ENCODE results near the gene FHIT.

The FHIT gene

DNA sequence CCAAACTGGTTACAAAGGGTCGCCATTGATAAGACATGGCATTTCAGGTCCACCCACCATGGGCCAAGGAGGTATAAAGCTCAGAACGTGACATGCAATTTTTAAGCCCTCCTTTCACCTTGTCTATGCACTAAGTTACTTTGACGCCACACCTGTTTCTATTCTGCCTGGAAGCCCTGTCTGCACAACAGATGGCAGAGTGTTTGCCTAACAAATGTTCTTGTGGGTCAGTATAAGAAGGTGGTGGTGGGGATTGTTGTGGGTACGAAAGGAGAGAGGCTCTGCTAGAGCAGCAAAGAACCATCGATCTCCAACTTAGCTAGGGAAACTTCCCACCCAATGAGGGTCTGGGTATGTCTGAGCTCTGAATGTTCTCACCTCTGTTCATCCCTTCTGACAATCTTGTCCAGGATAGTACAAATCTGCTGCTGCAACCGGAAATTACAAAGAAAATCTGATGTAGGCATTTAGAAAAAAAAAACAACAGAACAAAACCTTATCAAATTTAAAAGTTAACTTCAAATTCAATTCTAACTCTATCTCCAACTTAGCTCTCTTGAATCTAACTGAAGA is 1256.4 kb downstream of the FHIT start:
- Histone ChIP-seq H3K36me3 (replicated peaks; ENCODE audit: low read depth, low read length) (no peaks in the 10 kb centered on the region), H3K9ac (ENCODE audit: low read length) (no peak overlapping the region), H3K9me3 (ENCODE audit: insufficient read depth, low read length) (no peaks in the 10 kb centered on the region), H3K27ac (ENCODE audit: low read length) (no peak overlapping the region), H4K20me1 (ENCODE audit: insufficient read depth, low read length) (no peaks in the 10 kb centered on the region), H3K79me2 (ENCODE audit: low read length) (no peaks in the 10 kb centered on the region), H3K4me3 (ENCODE audit: low read length) (no peak overlapping the region), H3K27me3 (ENCODE audit: low read depth, low read length) (peaks cover 11% of the 10 kb centered on the region; the same call in 1 of the 2 replicates), H2AFZ (ENCODE audit: low read depth, low read length) (no peak overlapping the region), H3K4me2 (ENCODE audit: low read length) (no peak overlapping the region), H3K4me1 (ENCODE audit: low read length) (peaks cover 5% of the 10 kb centered on the region; the same call in 1 of the 2 replicates)
- TF ChIP-seq, protein P1, sequence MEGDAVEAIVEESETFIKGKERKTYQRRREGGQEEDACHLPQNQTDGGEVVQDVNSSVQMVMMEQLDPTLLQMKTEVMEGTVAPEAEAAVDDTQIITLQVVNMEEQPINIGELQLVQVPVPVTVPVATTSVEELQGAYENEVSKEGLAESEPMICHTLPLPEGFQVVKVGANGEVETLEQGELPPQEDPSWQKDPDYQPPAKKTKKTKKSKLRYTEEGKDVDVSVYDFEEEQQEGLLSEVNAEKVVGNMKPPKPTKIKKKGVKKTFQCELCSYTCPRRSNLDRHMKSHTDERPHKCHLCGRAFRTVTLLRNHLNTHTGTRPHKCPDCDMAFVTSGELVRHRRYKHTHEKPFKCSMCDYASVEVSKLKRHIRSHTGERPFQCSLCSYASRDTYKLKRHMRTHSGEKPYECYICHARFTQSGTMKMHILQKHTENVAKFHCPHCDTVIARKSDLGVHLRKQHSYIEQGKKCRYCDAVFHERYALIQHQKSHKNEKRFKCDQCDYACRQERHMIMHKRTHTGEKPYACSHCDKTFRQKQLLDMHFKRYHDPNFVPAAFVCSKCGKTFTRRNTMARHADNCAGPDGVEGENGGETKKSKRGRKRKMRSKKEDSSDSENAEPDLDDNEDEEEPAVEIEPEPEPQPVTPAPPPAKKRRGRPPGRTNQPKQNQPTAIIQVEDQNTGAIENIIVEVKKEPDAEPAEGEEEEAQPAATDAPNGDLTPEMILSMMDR (IDR thresholded peaks at IDR 0.05; ENCODE audit: low read depth, low read length): no peak
- TF ChIP-seq EZH2phosphoT487 (IDR thresholded peaks at IDR 0.05; ENCODE audit: low read depth): no peak

DNA sequence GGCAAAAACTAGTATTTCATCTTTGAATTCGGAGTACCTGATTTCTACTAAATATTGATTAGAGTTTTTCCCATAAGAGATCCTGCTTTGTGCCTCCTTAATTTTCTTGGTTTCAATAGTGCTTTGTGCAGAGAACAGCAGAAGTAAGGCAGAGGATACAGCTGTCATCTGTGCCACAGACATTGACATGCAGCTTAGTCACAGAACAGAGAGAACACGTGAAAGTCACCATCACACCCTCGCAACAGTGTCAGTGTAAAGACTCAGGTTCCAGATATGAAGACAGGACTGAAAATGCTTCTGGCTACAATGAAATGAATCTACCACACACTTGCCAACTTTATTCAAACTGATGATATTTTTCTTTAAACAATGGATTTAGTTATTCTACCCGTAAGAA is 1258.7 kb downstream of the FHIT start:
- TF ChIP-seq, protein P1 (IDR thresholded peaks at IDR 0.05; ENCODE audit: low read depth, low read length): no peak
- no peak for TF ChIP-seq EZH2phosphoT487 (IDR thresholded peaks at IDR 0.05; ENCODE audit: low read depth)
- H3K9ac ChIP-seq (ENCODE audit: low read length): no peak overlapping the region
- no peak overlapping the region for H3K4me2 ChIP-seq (ENCODE audit: low read length)
- no peaks in the 10 kb centered on the region for H3K36me3 ChIP-seq (replicated peaks; ENCODE audit: low read depth, low read length)
- peaks cover 5% of the 10 kb centered on the region; the same call in 1 of the 2 replicates for H3K4me1 ChIP-seq (ENCODE audit: low read length)
- H3K4me3 ChIP-seq (ENCODE audit: low read length): no peak overlapping the region
- H2AFZ ChIP-seq (ENCODE audit: low read depth, low read length): no peak overlapping the region
- H3K27ac ChIP-seq (ENCODE audit: low read length): no peak overlapping the region
- no peaks in the 10 kb centered on the region for H3K79me2 ChIP-seq (ENCODE audit: low read length)
- H4K20me1 ChIP-seq (ENCODE audit: insufficient read depth, low read length): no peaks in the 10 kb centered on the region
- no peaks in the 10 kb centered on the region for H3K9me3 ChIP-seq (ENCODE audit: insufficient read depth, low read length)
- peaks cover 11% of the 10 kb centered on the region; the same call in 1 of the 2 replicates for H3K27me3 ChIP-seq (ENCODE audit: low read depth, low read length)

DNA sequence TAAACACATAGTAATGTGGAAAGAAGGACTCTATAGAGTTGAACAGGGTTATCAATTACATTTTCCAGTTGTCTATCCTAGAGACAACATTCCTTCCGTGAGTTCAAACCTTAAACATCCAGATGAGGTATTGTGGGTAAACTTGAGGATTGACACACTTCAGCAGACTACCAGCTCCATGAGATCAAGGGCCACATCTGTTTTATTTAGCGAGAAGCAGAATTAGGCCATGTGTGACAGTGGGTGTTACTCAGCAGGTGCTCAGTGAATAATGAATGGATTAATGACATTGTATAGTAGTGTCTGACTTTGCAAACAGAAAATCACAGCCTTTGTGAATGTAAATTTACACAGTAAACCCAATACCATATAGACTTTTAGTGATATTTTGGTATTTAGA is 1260.3 kb downstream of the FHIT start:
- Histone ChIP-seq H3K27me3 (ENCODE audit: low read depth, low read length) (peaks cover 9% of the 10 kb centered on the region; the same call in 1 of the 2 replicates), H3K9ac (ENCODE audit: low read length) (no peak overlapping the region), H3K79me2 (ENCODE audit: low read length) (no peaks in the 10 kb centered on the region), H3K27ac (ENCODE audit: low read length) (no peak overlapping the region), H3K36me3 (replicated peaks; ENCODE audit: low read depth, low read length) (no peaks in the 10 kb centered on the region), H3K4me2 (ENCODE audit: low read length) (no peak overlapping the region), H4K20me1 (ENCODE audit: insufficient read depth, low read length) (no peaks in the 10 kb centered on the region), H3K4me3 (ENCODE audit: low read length) (no peak overlapping the region), H3K4me1 (ENCODE audit: low read length) (peaks cover 9% of the 10 kb centered on the region), H2AFZ (ENCODE audit: low read depth, low read length) (no peak overlapping the region), H3K9me3 (ENCODE audit: insufficient read depth, low read length) (no peaks in the 10 kb centered on the region)
- no peak for TF ChIP-seq EZH2phosphoT487 (IDR thresholded peaks at IDR 0.05; ENCODE audit: low read depth)
- TF ChIP-seq, protein P1 (IDR thresholded peaks at IDR 0.05; ENCODE audit: low read depth, low read length): no peak

DNA sequence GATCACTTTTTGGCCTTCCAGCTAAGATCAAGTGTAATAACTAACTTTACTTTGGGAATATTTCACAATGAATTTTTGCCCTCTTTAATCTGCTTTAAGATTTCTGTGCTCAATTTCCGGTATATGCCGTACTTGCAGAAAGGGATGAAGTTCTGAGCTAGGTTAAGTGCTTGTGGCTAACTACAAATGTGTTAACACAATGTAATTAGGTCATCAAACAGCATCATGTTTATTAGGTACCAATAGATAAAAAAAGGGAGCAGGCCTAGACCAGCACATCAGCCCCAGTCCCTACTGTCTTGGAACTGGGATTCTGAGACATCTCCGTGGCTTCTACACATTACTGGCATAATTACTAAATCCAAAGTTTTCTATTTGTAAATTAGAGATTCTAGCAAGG is 1268.7 kb downstream of the FHIT start:
- peaks cover 31% of the 10 kb centered on the region for H3K4me1 ChIP-seq (ENCODE audit: low read length)
- H3K9me3 ChIP-seq (ENCODE audit: insufficient read depth, low read length): no peaks in the 10 kb centered on the region
- 0 out of 2 replicates have a peak, but pooled peaks cover 3% of the 10 kb centered on the region for H3K27me3 ChIP-seq (ENCODE audit: low read depth, low read length)
- TF ChIP-seq, protein P1 (IDR thresholded peaks at IDR 0.05; ENCODE audit: low read depth, low read length): no peak
- no peak for TF ChIP-seq EZH2phosphoT487 (IDR thresholded peaks at IDR 0.05; ENCODE audit: low read depth)
- no peaks in the 10 kb centered on the region for H3K79me2 ChIP-seq (ENCODE audit: low read length)
- no peaks in the 10 kb centered on the region for H4K20me1 ChIP-seq (ENCODE audit: insufficient read depth, low read length)
- no peak overlapping the region for H3K4me3 ChIP-seq (ENCODE audit: low read length)
- peaks cover 5% of the 10 kb centered on the region for H3K36me3 ChIP-seq (replicated peaks; ENCODE audit: low read depth, low read length)
- H3K4me2 ChIP-seq (ENCODE audit: low read length): no peak overlapping the region
- no peak overlapping the region for H3K27ac ChIP-seq (ENCODE audit: low read length)
- no peak overlapping the region for H3K9ac ChIP-seq (ENCODE audit: low read length)
- H2AFZ ChIP-seq (ENCODE audit: low read depth, low read length): no peak overlapping the region
